ENCODE measurements around the gene CLIC6.
"Not testable (repeated sequence)": the region's sequence is repeated elsewhere in the genome, so short reads cannot be mapped to it uniquely, and the experiment has no call there.

The CLIC6 gene

DNA sequence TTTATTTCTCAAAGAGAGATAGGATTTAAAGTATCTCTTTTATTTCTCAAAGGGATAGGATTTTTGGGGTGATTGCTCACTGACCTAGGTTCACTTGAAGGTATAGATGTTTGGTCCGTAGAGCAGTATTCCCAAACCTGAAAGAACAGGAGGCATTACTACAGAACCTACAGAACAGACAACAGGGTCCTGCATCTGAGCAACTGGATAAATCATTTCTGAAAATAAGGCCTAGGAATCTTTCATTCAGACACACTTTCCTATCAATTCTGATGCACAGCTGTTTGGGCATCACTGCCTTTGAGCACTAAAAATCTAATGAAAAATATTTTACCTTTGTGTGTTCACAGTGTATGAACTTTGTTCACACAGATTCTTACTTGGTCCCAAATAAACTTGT, 17.2 kb upstream of the CLIC6 start:
- no peak for DNase-seq (ENCODE audit: low read depth in 2 of 2)

GRCh38 chr21:34653522-34653921, 15.3 kb upstream of the CLIC6 start:
- DNase-seq (ENCODE audit: low read depth in 2 of 2), result no peak

DNA sequence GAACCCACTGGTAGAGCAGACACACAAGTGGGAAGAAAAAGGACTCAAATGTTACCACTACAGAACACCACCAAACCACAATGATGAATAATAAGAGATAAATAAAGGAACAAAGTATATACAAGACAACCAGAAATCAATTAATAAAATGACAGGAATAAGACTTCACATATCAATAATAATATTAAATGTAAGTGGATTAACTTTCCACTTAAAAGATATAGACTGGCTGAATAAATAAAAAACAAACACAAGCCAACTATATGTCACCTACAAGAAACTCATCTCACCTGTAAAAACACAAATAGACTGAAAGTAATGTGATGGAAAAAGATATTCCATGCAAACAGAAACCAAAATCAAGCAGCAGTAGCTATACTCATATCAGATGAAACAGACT, 6.9 kb upstream of the CLIC6 start:
- no peak for DNase-seq (ENCODE audit: low read depth in 2 of 2)

GRCh38 chr21:34667761-34668160, 1.0 kb upstream of the CLIC6 start:
- DNase-seq (ENCODE audit: low read depth in 2 of 2), result no peak

DNA sequence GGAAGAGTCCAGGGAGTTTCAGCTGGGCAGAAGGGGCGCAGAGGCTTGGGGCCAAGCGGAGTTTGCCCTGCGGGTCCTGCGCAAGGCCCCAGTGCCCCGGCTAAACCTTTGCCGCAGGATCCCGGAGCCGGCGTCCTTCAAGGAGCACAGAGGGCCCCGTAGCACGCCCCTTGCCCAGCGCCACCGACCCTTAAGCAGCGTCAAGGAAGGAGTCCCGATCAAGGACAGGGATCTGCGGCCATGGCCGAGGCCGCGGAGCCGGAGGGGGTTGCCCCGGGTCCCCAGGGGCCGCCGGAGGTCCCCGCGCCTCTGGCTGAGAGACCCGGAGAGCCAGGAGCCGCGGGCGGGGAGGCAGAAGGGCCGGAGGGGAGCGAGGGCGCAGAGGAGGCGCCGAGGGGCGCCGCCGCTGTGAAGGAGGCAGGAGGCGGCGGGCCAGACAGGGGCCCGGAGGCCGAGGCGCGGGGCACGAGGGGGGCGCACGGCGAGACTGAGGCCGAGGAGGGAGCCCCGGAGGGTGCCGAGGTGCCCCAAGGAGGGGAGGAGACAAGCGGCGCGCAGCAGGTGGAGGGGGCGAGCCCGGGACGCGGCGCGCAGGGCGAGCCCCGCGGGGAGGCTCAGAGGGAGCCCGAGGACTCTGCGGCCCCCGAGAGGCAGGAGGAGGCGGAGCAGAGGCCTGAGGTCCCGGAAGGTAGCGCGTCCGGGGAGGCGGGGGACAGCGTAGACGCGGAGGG, 520 bp downstream of the CLIC6 start:
- peak in 1 of 2 donors; percentile 4 for DNase-seq (ENCODE audit: low read depth in 2 of 2)

DNA sequence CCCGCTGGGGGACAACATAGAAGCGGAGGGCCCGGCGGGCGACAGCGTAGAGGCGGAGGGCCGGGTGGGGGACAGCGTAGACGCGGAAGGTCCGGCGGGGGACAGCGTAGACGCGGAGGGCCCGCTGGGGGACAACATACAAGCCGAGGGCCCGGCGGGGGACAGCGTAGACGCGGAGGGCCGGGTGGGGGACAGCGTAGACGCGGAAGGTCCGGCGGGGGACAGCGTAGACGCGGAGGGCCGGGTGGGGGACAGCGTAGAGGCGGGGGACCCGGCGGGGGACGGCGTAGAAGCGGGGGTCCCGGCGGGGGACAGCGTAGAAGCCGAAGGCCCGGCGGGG, 1.1 kb downstream of the CLIC6 start:
- DNase-seq (ENCODE audit: low read depth in 2 of 2), result not testable (repeated sequence)

GRCh38 chr21:34670220-34670961, 1.6 kb downstream of the CLIC6 start:
- no peak for DNase-seq (ENCODE audit: low read depth in 2 of 2)

DNA sequence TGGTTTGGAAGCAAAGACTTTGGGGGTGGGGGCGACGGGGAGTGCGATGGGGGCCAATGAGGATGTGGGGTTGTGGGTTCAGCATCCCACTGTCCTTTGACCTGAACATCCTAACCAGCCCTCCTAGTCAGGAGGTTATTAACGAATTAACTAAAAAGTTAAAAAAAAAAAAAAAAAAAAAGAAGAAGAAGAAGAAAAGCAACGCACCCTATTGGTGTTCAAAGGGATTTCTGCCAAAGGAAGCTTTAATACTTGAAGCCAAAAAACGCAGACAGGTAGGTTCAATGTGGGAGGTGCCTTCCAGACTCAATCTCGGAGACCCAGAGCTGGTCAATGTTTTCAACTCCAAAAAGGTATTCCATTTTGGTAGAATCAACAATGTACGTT, 2.2 kb downstream of the CLIC6 start:
- no peak for DNase-seq (ENCODE audit: low read depth in 2 of 2)

GRCh38 chr21:34671462-34671861, 2.7 kb downstream of the CLIC6 start:
- no peak for DNase-seq (ENCODE audit: low read depth in 2 of 2)

DNA sequence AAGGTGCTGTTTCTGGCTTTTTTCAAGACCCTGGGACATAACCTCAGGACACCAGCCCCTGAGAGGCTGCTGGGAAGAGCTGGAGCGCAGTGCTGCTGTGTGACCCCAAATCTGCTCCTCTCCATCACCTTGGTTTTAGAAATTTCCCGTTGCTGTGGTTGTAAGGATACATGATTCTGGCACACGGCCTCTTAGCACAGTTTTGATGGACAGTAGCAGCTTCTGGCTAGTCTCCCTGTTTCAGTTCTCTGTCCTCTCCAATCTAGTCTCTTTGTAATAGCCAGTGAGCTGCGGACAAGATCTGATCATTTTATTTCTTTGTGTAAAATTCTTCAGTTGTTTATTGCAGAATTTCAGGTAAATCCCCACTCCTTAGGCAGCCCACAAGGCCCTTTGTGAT, 3.1 kb downstream of the CLIC6 start:
- no peak for DNase-seq (ENCODE audit: low read depth in 2 of 2)

DNA sequence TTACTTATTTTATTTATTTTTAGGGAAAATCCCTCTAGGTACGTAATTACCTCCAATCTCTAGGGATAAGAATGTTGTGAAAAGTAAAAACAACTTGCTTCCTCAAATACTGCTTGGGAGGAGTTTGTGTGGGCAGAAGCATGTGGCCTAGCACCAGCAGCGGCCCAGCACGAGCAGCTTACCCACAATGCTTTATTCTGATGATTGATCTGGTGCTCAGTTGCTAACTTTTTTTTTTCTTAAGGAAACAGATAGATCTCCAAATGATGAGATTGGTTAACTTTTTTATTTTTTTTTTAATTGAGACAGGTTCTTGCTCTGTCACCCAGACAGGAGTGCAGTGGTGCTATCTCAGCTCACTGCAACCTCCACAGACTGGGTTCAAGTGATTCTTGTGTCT, 4.2 kb downstream of the CLIC6 start:
- DNase-seq (ENCODE audit: low read depth in 2 of 2), result no peak

DNA sequence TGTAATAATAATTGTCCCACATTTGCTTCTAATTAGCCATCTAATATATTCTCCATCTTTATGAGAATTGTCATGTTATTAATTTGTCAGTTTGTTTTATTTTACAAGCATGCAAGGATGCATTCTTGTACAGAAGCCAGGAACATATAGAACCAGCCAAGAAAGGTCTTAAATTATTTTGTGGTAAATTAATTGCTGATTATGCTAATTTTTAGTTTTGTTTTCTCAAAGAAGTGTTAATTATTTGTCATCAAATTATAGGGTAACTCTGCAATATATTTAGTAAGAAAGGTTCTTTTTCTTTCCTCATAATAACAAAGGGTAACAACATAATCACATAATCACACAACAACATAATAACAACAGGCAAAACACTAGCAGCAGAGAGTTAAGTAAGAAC, 5.7 kb downstream of the CLIC6 start:
- DNase-seq (ENCODE audit: low read depth in 2 of 2), result no peak

- DNase-seq (ENCODE audit: low read depth in 2 of 2), result no peak
Observed at GRCh38 chr21:34675871-34676270, 7.1 kb downstream of the CLIC6 start.

DNA sequence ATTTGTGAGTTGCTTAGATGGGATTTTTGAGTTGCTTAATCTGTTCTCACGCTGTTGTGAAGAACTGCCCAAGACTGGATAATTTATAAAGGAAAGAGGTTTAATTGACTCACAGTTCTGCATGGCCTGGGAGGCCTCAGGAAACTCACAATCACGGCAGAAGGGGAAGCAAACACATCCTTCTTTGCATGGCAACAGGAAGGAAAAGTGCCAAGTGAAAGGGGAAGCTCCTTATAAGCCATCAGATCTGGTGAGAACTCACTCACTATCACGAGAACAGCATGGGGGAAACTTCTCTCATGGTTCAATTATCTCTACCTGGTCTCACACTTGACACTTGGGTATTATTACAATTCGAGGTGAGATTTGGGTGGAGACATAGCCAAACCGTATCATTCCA, 10.3 kb downstream of the CLIC6 start:
- no peak for DNase-seq (ENCODE audit: low read depth in 2 of 2)

- DNase-seq (ENCODE audit: low read depth in 2 of 2), result no peak
Observed at GRCh38 chr21:34684174-34684876, 15.5 kb downstream of the CLIC6 start.

DNA sequence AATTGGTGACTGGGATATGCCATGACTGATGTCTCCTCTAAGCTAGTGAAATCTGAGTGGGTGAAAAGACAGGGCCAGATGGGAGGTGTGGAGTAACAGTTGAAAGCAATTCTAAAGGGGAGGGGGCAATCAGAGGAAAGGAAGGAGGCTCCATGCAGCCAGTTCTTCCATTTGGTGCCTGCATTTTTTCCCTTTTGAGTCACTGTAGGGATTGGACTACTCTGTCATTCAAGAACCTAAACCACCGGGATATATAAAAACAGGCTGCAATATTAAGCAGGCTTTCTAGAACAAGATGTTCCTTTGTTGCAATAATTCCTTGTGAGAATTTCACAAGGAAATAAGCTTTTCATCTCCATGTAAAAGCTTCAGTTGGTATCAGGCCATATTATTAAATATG, 18.3 kb downstream of the CLIC6 start:
- no peak for DNase-seq (ENCODE audit: low read depth in 2 of 2)

GRCh38 chr21:34687745-34688144, 19.0 kb downstream of the CLIC6 start:
- DNase-seq (ENCODE audit: low read depth in 2 of 2), result no peak

DNA sequence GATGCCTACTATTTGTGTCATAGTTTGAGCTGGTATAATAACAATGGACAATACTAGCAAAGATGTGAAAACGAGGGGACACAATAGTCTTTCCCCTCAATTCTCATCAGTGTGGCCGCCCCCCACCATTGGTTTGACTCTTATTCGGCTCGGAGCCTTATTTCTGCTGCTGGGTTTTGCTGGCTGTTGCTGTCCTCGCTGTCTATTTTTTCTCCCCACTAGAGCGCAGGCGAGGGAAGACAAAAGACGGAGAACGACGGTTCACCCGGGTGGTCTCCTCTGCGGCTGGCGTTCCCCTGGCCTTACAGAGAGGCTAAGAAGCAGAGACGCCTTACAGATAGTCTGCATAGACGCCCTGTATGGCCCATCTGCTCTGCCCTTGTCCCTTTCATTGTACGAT, 19.4 kb downstream of the CLIC6 start:
- no peak for DNase-seq (ENCODE audit: low read depth in 2 of 2)

- DNase-seq (ENCODE audit: low read depth in 2 of 2), result no peak
Observed at GRCh38 chr21:34688715-34689114, 19.9 kb downstream of the CLIC6 start.

- no peak for DNase-seq (ENCODE audit: low read depth in 2 of 2)
Observed at GRCh38 chr21:34690041-34690792, 21.4 kb downstream of the CLIC6 start.

- DNase-seq (ENCODE audit: low read depth in 2 of 2), result no peak
Observed at GRCh38 chr21:34690793-34691175, 22.0 kb downstream of the CLIC6 start.

DNA sequence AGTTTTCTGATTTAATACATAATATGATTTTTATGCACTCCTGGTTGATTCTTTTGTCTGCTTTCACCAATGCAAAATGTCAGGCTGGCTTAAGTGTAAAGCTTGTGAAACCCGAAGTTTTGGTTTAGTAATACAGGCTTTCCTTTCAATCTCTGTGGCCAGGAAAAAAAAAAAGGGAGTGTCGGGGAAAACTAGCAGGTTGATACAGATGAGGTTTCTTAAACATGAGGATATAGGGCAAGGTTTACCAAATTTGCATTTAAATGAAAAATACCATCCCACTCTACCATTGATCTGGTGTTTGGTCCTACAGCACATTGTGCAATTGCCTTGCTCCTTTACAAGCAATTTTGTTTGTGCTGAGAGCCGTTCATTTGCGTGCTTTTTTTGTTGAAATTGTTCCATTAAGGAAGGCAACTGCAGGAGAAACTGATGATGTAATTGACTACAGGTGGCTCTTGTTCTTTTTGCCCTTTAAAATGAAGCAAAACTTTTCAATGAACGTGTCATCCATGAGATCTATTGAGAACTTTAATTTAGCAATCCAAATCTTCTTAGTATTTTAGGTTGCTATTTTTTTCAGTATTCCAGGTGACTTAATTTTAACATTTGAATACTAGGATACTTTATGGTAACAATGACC, 22.7 kb downstream of the CLIC6 start:
- no peak for DNase-seq (ENCODE audit: low read depth in 2 of 2)

Measured in stimulated activated CD4-positive, alpha-beta T cell treated with anti-CD3 and anti-CD28 coated beads, Interleukin-4, amount 100 ng/mL, for 48 hours (primary cell).